HCT116 (cell line): ENCODE data around the gene TRMU. TPM values are rescaled to one million over a fixed set of nuclear protein-coding genes. Genes with fewer than 3 reads are reported as not detected.

Experiments
- ATAC-seq: fragments of 200-7000 bp; cut with Tn5 transposase; 2 replicates; pipeline ENCODE4 v1.9.1; 2020; ENCODE audit warnings: mild to moderate bottlenecking, moderate library complexity
- BruUV-seq: library from RNA; stranded (reverse); fragments of 400-500 nt; replicated peaks from 2 replicates; lab custom pipeline; 2021; lab: Mats Ljungman, UMichigan
- CTCF ChIA-PET: fragments of 300-600 bp; sonication (Branson Sonifier 250); formaldehyde crosslinking; loops from one replicate; lab custom pipeline; 2021; ENCODE audit warnings: antibody characterized with exemption; lab: Charles Lee
- POLR2A ChIA-PET: fragments of 300-600, 350-600 bp; sonication (Branson Sonifier 250); formaldehyde crosslinking; loops from one replicate; lab custom pipeline; 2021; ENCODE audit warnings: antibody characterized with exemption; lab: Charles Lee
- RAD21 ChIA-PET, 2 experiments: fragments of 300-600 bp; sonication (Branson Sonifier 250); formaldehyde crosslinking; loops; one replicate each; lab custom pipeline; 2023; ENCODE audit warnings: low total read pairs in 2 of 2; ENCODE audit not compliant: uncharacterized antibody in 2 of 2, unreplicated experiment in 2 of 2, low non-redundant PET in 1 of 2; lab: Charles Lee
- DNase-seq: peaks from one replicate; pipeline ENCODE4 v3.0.0-alpha.2; 2010; ENCODE audit warnings: low read depth, low spot score
- H2AFZ ChIP-seq: fragments of 200-600 bp; shearing (Covaris generic), sonication (generic); 2 replicates; pipeline ENCODE4 v1.6.1; 2017; ENCODE audit warnings: low read depth, mixed run types, mixed read lengths, antibody characterized with exemption, low read length; ENCODE audit not compliant: poor library complexity, severe bottlenecking
- H3K27ac ChIP-seq: 2 replicates; pipeline ENCODE4 v1.5.1; 2012; ENCODE audit warnings: low read depth, low read length
- H3K27me3 ChIP-seq: fragments of 200-600 bp; sonication (generic); 2 replicates; pipeline ENCODE4 v1.6.1; 2016; ENCODE audit warnings: mixed run types, low read length, mixed read lengths; ENCODE audit not compliant: insufficient read depth
- H3K36me3 ChIP-seq, 2 experiments: fragments of 200-500 bp in 1 of 2; fragments of 200-600 bp in 1 of 2; sonication (Bioruptor generic) in 1 of 2; sonication (generic) in 1 of 2; 2 replicates each; pipeline versions ENCODE4 v1.5.1 to v1.6.1; 2014 to 2016; ENCODE audit warnings: low read length in 2 of 2, inconsistent platforms in 1 of 2, mixed read lengths in 1 of 2, mixed run types in 1 of 2; ENCODE audit not compliant: insufficient read depth in 2 of 2, control insufficient read depth in 1 of 2
- H3K4me1 ChIP-seq, 2 experiments: fragments of 200-600 bp in 1 of 2; sonication (generic) in 1 of 2; 2 replicates each; pipeline versions ENCODE4 v1.5.1 to v1.6.1; 2012 to 2017; ENCODE audit warnings: low read length in 2 of 2, inconsistent platforms in 1 of 2, mild to moderate bottlenecking in 1 of 2, mixed read lengths in 1 of 2, mixed run types in 1 of 2, moderate library complexity in 1 of 2; ENCODE audit not compliant: insufficient read depth in 2 of 2, control insufficient read depth in 1 of 2
- H3K4me2 ChIP-seq: fragments of 200-600 bp; sonication (generic); 2 replicates; pipeline ENCODE4 v1.6.1; 2017; ENCODE audit warnings: mixed run types, low read length, mixed read lengths
- H3K4me3 ChIP-seq, 2 experiments: fragments of 200-600 bp in 1 of 2; sonication (generic) in 1 of 2; replicated peaks in 1 of 2; 2 replicates each; pipeline ENCODE4 v1.5.1; 2011 to 2016; ENCODE audit warnings: low read length in 2 of 2, control low read depth in 1 of 2, low read depth in 1 of 2, mild to moderate bottlenecking in 1 of 2, mixed read lengths in 1 of 2, mixed run types in 1 of 2
- H3K79me2 ChIP-seq: fragments of 200-600 bp; sonication (generic); 2 replicates; pipeline ENCODE4 v1.6.1; 2017; ENCODE audit warnings: mild to moderate bottlenecking, mixed run types, low read length, moderate library complexity, mixed read lengths; ENCODE audit not compliant: insufficient read depth
- H3K9ac ChIP-seq: fragments of 200-600 bp; sonication (generic); 2 replicates; pipeline ENCODE4 v1.6.1; 2016; ENCODE audit warnings: low read length, mixed read lengths
- H3K9me2 ChIP-seq: fragments of 200-600 bp; sonication (generic), shearing (Covaris generic); 2 replicates; pipeline ENCODE4 v1.6.1; 2017; ENCODE audit warnings: mixed run types, mild to moderate bottlenecking, moderate library complexity; ENCODE audit not compliant: insufficient read depth
- H3K9me3 ChIP-seq, 2 experiments: fragments of 200-500 bp in 1 of 2; fragments of 200-600 bp in 1 of 2; sonication (Bioruptor generic) in 1 of 2; sonication (generic) in 1 of 2; 2 replicates each; pipeline ENCODE4 v1.6.1; 2014 to 2017; ENCODE audit warnings: low read length in 2 of 2, mixed read lengths in 2 of 2, inconsistent platforms in 1 of 2, low read depth in 1 of 2, mild to moderate bottlenecking in 1 of 2, mixed run types in 1 of 2, moderate library complexity in 1 of 2; ENCODE audit not compliant: control insufficient read depth in 1 of 2, insufficient read depth in 1 of 2
- H4K20me1 ChIP-seq: fragments of 200-600 bp; sonication (generic), shearing (Covaris generic); 2 replicates; pipeline ENCODE4 v1.6.1; 2017; ENCODE audit warnings: mixed run types, mild to moderate bottlenecking, moderate library complexity; ENCODE audit not compliant: insufficient read depth
- ATF3 ChIP-seq: IDR thresholded peaks from 2 replicates; pipeline ENCODE4 v1.6.1; 2012
- CBX3 ChIP-seq: IDR thresholded peaks from 2 replicates; pipeline ENCODE4 v1.6.1; 2012; ENCODE audit warnings: low read depth
- CTCF ChIP-seq, 3 experiments: fragments of 200-600 bp in 1 of 3; sonication (generic) in 1 of 3; IDR thresholded peaks in 2 of 3; conservative IDR thresholded peaks in 1 of 3; 2 replicates each; pipeline ENCODE4 v1.5.1; 2012 to 2017; ENCODE audit warnings: low read depth in 2 of 3, low read length in 2 of 3, antibody characterized with exemption in 1 of 3, borderline replicate concordance in 1 of 3, control low read depth in 1 of 3, mild to moderate bottlenecking in 1 of 3, mixed read lengths in 1 of 3, mixed run types in 1 of 3, moderate library complexity in 1 of 3; ENCODE audit not compliant: insufficient read depth in 1 of 3
- EGR1 ChIP-seq: IDR thresholded peaks from 2 replicates; pipeline ENCODE4 v1.6.1; 2012; ENCODE audit warnings: low read depth
- ELF1 ChIP-seq: IDR thresholded peaks from 2 replicates; pipeline ENCODE4 v1.6.1; 2012; ENCODE audit warnings: low read depth, borderline replicate concordance
- EZH2phosphoT487 ChIP-seq: fragments of 200-600 bp; IDR thresholded peaks from 2 replicates; pipeline ENCODE4 v1.6.1; 2018; ENCODE audit warnings: antibody characterized with exemption, borderline replicate concordance
- FOSL1 ChIP-seq: IDR thresholded peaks from 2 replicates; pipeline ENCODE4 v1.6.1; 2012; ENCODE audit warnings: low read depth
- MAX ChIP-seq: IDR thresholded peaks from 2 replicates; pipeline ENCODE4 v1.6.1; 2012
- POLR2A ChIP-seq: IDR thresholded peaks from 2 replicates; pipeline ENCODE4 v1.7.0; 2011; ENCODE audit warnings: borderline replicate concordance; ENCODE audit not compliant: insufficient read depth, insufficient read length; ENCODE audit errors: extremely low read depth
- POLR2AphosphoS5 ChIP-seq: IDR thresholded peaks from 2 replicates; pipeline ENCODE4 v1.6.1; 2011; ENCODE audit warnings: mild to moderate bottlenecking, low read depth, low read length, moderate library complexity
- RAD21 ChIP-seq: IDR thresholded peaks from 2 replicates; pipeline ENCODE4 v1.6.1; 2012; ENCODE audit warnings: low read depth, mild to moderate bottlenecking
- REST ChIP-seq: IDR thresholded peaks from 2 replicates; pipeline ENCODE4 v1.6.1; 2012; ENCODE audit warnings: low read depth
- SIN3A ChIP-seq: IDR thresholded peaks from 2 replicates; pipeline ENCODE4 v1.6.1; 2012; ENCODE audit warnings: low read depth
- SRF ChIP-seq: IDR thresholded peaks from 2 replicates; pipeline ENCODE4 v1.6.1; 2012; ENCODE audit warnings: low read depth
- YY1 ChIP-seq: IDR thresholded peaks from 2 replicates; pipeline ENCODE4 v1.6.1; 2011; ENCODE audit warnings: low read length, low read depth, moderate library complexity, mild to moderate bottlenecking; ENCODE audit not compliant: insufficient replicate concordance; ENCODE audit errors: extremely low read depth
- ZFX ChIP-seq: fragments of 450-650 bp; IDR thresholded peaks from 2 replicates; pipeline ENCODE4 v1.6.1; 2017
- ZNF274 ChIP-seq: fragments of 200-500 bp; sonication (Bioruptor generic); IDR thresholded peaks from 2 replicates; pipeline ENCODE4 v1.6.1; 2014; ENCODE audit warnings: mild to moderate bottlenecking, low read depth, low read length, inconsistent platforms
- intact Hi-C: fragments of 100-400 bp; cut with micrococcal nuclease; formaldehyde crosslinking; loops from 2 replicates; pipeline ENCODE4 v1.10.0; 2022
- total RNA-seq: library from RNA; stranded (reverse); gene quantifications from one replicate; pipeline ENCODE4 v1.2.1, GENCODE V29; 2021; ENCODE audit not compliant: unreplicated experiment

TRMU gene
- total RNA-seq, 1 experiment from 2014 or later = 65.4 TPM

GRCh38 chr22:46300491-46300890 lies 35.0 kb upstream of the TRMU start:
- Histone ChIP-seq H3K9me3 (no peaks in the 10 kb centered on the region), H2AFZ (no peak overlapping the region), H3K79me2 (peaks cover 78% of the 10 kb centered on the region), H3K36me3 (peaks cover 10 to 32% of the 10 kb centered on the region in 2 experiments; a peak in 3 of 4 replicates), H3K9ac (no peak overlapping the region), H3K4me2 (no peak overlapping the region), H4K20me1 (no peaks in the 10 kb centered on the region), H3K27me3 (no peaks in the 10 kb centered on the region), H3K4me3 (no peak overlapping the region), H3K9me2 (no peaks in the 10 kb centered on the region), H3K27ac (no peak overlapping the region), H3K4me1 (peaks cover 13 to 20% of the 10 kb centered on the region in 2 experiments; a peak in 3 of 4 replicates)
- ChIA-PET CTCF (no interaction called here), POLR2A (no interaction called here), RAD21 (no interaction called here)
- DNase-seq = no peak
- no peak for ATAC-seq
- TF ChIP-seq ZFX (no peak), EGR1 (no peak), MAX (no peak), SIN3A (no peak), RAD21 (no peak), YY1 (no peak), CTCF (IDR thresholded peaks at IDR 0.05 in 2 of 3, conservative IDR thresholded peaks at IDR 0.05 in 1 of 3; ENCODE audit: borderline replicate concordance in 1 of 3, insufficient read depth in 1 of 3, low read depth in 2 of 3, low read length in 2 of 3) (no peak), EZH2phosphoT487 (no peak), SRF (no peak), POLR2AphosphoS5 (no peak), REST (no peak), ATF3 (no peak), CBX3 (no peak), POLR2A (no peak), ZNF274 (no peak), FOSL1 (no peak), ELF1 (no peak)
- intact Hi-C loops = no loop called here
- no TSS peak for BruUV-seq
